Stimulated activated naive CD4-positive, alpha-beta T cell (primary cell): ENCODE data around the gene CYP11A1.

Experiments used
- DNase-seq, 6 experiments: peaks; one replicate each; lab custom pipeline; 2025; lab: John Stamatoyannopoulos, UW

CYP11A1 gene

GRCh38 chr15:74388363-74388951 lies 21.0 kb upstream of the CYP11A1 start:
- no peak for DNase-seq

- DNase-seq: no peak
These were observed 20.3 kb upstream of the CYP11A1 start for GRCh38 chr15:74387621-74388362.

- DNase-seq: no peak
These were observed 19.7 kb upstream of the CYP11A1 start for GRCh38 chr15:74387141-74387541.

DNA sequence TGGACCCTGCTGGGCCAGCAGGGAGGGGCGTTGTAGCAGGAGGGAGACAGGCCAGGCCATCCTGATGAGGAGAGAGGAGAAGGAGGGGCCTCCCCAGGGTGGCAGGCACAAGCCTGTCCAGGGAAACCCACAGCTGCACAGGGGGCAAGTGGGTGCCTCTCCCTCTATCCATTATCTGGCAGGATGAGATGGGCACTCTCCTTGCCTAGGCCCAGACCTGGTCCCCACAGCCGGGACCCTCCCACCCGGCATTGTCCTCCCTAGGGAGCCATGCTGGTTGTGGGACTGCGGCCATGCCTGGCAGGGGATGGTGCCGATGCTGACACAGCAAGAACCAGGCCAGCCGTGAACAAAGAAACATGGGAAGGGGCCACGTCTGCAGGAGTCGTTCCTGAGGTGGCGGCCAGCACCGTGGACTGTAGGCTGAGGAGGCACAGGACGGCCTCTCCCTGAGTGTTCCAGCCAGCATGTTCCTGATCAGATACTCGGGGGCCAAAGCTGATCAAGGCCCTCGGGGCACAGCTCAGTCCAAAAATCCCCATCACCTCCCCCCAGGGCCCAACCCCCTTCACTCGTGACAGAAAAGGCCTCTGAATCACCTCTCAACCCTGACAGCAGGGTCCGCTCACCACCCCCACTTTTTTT lies 19.2 kb upstream of the CYP11A1 start:
- no peak for DNase-seq

DNA sequence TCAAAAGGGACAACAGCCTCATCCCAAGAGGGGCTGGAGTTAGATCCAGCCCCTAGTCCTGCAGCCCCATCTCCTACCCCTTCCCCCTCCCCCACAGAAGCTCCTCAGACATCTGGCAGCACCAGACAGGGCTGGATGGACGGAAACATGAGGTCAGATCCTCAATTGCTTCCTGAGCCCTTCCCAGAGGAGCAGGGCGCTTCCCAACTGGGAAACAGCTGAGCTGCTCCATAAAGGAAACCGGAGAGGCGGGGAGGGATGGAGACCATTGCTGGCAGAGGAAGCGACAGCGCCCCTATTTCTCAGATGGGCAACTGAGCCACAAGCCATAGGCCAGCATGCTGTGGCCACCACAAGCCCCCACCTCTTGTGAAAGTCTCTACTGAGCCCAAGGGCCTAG lies 18.3 kb upstream of the CYP11A1 start:
- no peak for DNase-seq

DNA sequence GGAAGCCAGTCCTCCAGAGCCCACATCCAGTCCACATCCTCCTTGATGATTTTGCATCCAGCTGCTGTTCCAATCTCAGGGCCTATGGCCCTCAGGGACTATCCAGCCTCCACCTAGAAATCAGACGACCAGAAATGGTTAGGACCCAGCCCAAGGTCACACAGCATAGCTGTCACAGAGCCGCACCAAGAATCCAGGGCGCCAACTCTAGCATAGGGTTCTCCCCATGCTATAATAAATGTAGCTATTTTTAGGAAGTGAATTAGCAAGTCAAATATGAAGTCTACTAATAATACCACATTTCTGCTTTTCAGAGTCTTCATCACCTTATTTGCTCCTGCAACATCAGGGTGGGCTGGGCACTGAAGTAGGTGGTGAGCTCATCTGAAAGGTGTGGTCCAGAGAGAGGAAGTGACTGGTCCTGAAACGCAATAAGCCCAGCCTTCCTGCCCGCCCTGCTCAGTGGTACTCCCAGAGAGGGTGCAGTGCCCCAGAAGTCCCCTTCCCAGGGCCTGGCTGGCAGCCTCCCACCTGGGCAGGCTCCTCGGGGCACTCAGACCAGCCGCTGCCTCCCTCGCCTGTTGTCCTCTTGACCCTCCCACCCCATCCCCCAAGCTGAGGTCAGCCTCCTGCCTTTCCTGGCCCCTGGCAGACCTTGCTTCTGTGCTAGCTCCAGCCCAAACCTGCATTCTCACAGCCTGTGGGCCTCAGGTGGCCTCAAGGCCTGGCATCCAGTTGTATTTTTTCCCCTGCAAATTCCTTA lies 17.6 kb upstream of the CYP11A1 start:
- no peak for DNase-seq

- no peak for DNase-seq
These were observed 17.1 kb upstream of the CYP11A1 start for GRCh38 chr15:74384566-74384880.

GRCh38 chr15:74383695-74384565 lies 16.5 kb upstream of the CYP11A1 start:
- DNase-seq: no peak

DNA sequence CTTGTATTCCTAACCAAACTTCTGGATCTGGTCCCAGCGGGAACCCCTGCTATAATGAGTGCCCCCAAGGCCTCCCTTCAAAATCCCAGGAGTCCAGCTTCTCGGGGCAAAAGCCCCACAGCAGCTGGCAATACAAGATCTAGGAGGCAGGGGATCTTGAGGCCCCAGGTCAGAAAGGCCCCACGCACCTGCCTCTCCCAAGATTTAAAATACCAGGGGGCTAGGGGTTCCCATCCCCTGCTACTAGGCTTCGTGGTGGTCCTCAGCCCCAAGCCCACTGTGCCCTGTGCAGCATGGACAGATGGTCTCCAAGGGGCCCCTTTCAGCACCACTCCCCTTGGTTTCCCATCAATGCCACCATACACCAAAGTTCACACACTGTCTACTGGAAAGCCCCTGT lies 15.8 kb upstream of the CYP11A1 start:
- DNase-seq: no peak

DNA sequence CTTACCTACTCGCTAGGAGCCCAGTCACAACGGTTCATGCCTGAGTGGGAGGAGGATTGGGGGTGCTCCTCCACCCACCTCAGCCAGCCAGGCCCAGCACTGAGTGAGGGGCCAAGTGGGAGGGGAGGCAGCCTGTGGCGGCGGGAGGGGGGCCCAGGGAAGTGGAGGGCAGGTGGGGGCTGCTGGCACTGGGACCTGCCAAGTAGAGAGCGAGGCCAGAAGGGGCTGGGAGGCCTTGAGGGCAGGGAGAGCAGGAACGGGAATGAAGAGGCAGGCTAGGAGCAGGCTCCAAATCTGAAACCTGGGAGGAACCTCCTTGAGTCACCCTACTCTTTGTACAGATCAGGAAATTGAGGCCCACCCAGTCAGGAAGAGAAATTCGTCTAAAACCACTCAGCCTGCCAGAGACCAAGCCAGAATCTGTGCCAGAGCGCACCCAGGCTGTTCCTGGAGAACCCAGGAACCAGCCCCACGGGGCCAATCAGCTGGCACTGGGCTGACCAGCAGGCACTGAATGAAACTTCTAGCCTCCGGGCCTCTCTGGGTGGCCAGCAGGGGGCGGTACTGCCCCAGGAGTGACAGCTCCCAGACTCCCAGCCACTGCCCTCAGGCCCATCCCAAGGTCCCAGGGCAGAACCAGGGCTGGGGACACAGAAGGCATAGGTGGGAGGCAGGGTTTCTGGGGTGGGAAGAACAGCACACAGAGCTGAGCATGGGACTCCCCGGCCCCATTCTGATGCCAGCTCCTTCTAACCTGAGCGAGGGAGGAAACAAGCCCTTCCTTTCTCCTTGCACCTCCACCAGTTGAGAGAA lies 14.8 kb upstream of the CYP11A1 start:
- DNase-seq: peak; percentile 34 to 78 (median 64)

GRCh38 chr15:74381481-74381880 lies 14.0 kb upstream of the CYP11A1 start:
- no peak for DNase-seq

- no peak for DNase-seq
These were observed 13.7 kb upstream of the CYP11A1 start for GRCh38 chr15:74381190-74381453.

DNA sequence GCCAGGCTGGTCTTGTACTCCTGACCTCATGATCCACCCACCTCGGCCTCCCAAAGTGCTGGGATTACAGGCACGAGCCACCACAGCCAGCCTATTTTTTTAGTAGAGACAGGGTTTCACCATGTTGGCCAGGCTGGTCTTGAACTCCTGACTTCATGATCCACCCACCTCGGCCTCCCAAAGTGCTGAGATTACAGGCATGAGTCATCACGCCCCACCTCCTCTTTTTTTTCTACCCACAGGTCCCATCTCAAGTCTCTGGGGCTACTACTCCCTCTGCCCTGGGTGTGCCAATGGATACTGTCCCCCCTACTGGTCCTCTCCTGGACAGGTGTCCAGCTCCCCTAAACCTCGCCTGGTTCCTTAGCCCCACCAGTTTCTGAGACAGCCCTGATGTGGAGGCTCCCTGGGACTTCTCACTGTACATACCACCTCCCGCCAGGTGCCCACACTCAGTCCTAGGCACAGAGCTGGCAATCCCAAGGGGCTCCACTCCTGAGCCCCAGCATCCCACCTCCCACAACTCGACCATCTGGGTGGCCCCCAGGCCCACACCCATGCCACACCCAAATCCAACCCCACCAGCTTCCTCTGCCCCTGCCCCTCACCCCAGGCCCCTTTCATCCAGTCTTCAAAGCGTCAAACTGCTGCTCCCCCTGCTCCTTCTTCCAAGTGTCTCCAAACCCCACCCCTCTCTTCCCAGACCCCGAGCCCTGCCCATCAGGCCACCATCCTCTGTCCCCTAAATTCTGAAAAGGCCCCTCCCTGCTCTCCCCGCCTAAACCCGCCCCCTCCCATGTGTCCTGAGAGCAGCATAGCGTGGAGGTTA lies 13.1 kb upstream of the CYP11A1 start:
- DNase-seq: no peak

DNA sequence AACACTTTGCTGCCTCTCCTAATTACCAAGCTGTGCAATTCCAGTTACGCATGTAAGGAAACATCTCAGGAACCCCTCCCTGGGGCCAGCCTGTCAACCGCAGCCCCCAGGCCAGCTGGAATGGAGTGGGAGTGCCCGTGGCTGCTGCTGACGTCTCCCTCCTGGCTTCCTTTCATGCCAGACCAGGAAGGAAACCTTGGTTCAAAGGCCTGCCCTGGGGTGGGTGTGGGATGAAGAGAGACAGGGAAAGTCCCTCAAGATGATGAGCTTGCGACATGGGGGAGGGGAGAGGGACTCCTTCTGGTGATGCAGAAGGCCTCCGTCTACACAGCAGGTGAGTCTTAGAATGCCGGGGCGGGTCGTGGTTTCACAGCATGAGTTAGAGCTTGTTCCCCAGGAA lies 11.4 kb upstream of the CYP11A1 start:
- DNase-seq: no peak

DNA sequence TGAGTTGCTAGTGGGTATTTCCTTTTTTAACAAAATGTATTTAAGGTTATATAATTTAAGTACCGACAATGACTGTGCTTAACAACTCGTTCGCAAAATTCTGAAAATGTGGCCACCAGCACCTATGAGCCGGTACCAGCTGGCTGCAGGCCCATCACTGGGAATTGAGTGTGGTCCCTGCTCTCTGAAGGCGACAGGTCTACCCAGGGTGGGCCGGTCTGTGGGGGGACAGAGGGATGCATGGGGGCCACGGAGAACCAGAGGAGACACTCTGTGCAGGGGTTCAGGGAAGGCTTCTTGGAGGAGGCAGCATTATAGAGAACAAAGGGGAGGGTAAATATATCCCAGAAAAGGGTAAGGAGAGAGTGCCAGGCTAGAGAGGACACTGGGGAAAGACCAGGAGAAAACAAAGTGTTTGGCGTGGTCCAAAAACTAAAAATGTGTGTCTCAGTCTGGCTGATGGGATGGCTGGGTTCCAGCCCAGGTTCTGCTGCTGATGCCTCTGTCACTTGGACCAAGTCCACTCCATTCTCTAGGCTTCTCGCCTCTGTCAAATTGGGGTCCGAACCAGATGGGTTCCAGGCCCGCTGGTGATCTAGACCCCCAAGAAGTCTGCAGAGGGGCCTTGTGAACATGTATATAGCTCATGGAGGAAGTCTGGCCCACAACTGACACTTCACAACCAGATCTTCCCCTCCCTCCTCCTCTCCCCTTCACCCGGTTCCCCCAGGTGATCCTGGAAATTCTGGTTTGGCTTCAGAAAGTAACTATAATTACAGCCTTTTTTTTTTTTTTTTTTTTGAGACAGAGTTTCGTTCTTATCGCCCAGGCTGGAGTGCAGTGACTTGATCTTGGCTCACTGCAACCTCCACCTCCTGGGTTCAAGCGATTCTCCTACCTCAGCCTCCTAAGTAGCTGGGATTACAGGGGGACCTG lies 10.7 kb upstream of the CYP11A1 start:
- no peak for DNase-seq

DNA sequence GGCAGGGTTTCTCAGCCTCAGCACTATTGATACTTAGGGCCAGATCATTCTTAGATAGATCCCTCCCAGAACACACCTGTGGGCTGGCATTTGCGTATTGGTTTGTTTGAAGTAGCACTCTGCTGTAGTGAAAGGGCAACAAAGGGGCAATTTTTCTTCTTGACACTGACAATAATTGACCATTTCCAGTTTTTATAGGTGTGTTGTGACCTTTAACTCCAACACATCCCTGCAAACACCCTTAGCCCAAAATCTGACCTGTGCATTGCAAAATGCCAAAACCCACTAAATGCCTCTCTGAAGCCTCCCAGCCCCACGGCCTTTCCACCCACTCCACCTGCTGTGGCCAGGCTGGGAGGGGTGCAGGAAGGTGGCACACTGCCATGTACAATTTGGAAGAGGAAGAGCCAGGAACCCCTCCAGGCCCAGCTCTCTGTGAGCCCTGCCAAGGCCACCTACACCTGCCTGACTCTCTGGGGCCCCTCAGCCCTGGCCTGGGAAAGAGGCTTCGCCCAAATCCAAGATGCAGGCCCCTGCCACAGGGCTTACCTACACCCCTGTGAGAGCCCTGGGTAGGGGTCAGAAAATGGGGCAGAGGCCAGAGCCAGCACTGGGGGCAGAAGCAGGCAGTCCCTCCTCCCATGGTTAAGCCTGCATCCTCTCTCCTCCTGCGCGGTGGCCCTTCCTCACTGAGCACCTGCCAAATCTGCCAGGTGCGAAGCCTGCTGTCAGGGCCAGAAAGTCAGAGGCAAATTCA lies 9.6 kb upstream of the CYP11A1 start:
- no peak for DNase-seq

DNA sequence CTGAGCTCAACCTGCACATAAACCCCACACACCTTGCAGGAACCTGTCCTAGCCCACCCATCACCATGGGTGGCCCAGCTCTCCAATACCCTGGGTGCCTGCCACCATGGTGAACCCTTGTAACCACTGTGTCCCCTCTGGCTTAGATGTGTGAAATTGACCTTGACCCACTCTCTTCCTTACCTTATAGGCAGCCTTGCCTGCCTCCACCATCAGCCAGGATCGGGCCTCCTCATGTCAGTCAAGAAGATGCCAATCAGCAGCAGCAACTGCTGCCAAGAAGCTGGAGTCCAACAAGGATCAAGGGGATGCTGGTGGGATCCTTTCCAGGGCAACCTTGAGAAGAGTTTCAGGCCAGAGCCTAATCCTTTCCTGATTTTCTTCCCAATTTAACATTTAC lies 8.8 kb upstream of the CYP11A1 start:
- no peak for DNase-seq

- peak; percentile 34 to 74 (median 62) for DNase-seq
These were observed 7.9 kb upstream of the CYP11A1 start for GRCh38 chr15:74375303-74375693.
